NCI-H446 (cell line): ENCODE data around the gene APBA3.
"Not testable (repeated sequence)": the region's sequence is repeated elsewhere in the genome, so short reads cannot be mapped to it uniquely, and the experiment has no call there.

Source experiments
- DNase-seq, 2 experiments: peaks; one replicate each; lab custom pipeline; 2025; lab: John Stamatoyannopoulos, UW

The APBA3 gene

DNA sequence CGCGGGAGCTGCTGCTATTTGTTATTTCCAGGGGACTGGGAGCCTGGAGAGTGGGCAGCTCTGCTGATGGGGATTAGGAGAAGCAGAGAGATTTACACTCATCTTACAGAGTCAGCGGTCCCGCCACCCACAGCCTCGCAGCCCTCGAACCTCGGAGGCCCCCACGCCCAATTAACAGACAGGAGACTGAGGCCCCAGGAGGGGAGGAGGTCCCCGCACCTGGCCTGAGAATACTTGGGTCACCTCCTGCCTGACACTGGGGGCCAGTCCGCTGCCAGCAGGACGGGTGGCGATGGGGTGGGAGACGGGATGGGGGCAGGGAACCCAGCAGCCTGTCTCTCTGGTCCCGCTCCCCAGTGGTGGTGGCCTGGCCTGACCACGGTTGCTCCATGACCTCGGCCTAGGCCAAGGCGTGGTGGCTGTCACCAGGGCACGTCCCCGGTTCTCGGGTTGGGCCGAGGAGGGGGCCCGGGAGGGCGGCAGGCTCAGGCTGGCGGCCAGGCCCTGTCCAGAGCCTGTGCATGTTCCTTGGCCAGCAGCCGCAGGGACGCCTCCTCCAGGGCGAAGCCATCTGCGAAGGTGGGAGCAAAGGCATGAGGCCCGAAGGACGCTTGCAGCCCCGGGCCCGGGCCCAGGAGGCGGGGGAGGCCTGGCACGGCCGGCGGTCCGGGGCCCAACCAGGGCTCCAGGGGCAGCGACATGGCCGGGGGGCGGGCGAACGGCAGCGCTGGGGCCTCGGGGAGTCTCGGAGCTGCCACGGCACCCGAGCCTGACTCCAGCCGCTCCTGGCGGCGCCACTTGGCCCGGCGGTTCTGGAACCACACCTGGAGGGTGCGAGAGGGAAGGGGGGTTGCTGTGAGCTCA is 8.9 kb upstream of the APBA3 start:
- DNase-seq = no peak

DNA sequence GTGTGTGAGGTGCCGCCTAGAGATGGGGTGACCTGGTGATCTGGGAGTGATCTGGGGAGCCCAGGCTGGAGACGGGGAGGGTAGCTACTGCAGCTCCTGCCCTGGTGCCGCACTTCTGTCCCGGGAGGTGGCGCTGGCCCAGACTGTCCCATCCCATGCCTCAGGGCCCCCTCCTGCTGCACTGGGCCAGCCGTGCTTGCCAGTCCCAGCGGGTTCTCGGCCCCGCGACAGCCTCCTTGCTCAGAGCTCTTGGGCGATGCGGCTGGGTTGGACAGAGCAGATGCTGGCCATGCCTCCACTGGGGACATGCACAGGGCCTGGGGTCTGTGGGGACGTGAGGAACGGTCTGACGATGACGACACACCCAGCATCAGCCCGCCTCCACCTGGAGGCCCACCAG is 8.0 kb upstream of the APBA3 start:
- no peak for DNase-seq

- DNase-seq = no peak
Measured at GRCh38 chr19:3768748-3769099, 7.2 kb upstream of the APBA3 start.

DNA sequence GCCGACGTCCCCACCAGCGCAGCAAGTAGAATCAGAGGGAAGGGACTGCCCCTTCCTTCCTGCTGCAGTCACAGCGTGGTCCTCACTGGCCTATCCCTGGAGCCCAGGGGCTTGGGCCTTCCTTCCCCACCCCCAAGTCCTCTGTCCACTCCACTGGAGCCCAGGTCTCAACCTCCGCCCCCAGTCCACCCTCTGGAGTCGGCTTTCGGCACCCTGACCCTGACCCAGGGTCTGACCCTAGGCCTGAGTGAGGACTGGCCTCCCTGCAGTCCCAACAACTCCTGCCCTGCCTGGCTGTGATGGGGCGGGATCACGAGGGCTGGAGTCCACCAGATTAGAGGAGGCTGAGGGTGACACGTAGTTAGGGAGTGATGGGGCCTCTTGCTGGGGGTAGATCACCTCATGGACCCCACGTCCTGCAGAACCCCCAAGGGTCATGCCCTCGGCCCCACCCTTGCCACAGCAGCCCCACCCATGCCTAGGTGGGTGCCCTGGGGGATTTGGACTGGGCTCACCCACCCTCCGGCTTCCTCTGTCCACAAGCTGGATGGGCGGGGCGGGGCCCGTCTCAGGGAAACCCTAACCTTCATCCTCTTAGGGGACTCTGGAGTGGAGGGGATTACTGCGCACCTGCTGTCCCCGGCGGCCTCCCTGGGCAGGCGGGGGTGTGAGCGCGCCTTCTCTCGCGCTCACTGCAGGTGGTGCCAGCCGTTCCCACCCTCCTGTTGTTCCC is 6.7 kb upstream of the APBA3 start:
- no peak for DNase-seq

DNA sequence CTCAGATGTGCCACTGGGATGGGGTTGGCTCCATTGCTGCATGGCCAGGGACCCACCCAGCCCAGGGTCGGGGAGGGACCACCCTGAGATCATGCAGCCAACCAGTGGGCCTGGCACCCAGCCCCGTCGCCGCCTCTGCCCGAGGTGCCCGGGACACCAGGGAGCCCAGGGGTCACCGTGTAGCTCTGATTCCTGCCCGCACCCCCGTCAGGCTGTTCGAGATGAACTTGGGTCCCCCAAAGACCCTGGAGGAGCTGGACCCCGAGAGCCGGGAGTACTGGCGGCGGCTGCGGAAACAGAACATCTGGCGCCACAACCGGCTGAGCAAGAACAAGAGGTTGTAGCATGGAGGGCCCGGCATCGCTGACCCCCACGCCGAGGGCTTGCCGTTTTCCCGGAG is 5.6 kb upstream of the APBA3 start:
- DNase-seq = no peak

GRCh38 chr19:3766520-3766919 is 5.0 kb upstream of the APBA3 start:
- DNase-seq = no peak

- not testable (repeated sequence) for DNase-seq
Measured at GRCh38 chr19:3765757-3766156, 4.3 kb upstream of the APBA3 start.

- no peak for DNase-seq
Measured at GRCh38 chr19:3765121-3765520, 3.6 kb upstream of the APBA3 start.

DNA sequence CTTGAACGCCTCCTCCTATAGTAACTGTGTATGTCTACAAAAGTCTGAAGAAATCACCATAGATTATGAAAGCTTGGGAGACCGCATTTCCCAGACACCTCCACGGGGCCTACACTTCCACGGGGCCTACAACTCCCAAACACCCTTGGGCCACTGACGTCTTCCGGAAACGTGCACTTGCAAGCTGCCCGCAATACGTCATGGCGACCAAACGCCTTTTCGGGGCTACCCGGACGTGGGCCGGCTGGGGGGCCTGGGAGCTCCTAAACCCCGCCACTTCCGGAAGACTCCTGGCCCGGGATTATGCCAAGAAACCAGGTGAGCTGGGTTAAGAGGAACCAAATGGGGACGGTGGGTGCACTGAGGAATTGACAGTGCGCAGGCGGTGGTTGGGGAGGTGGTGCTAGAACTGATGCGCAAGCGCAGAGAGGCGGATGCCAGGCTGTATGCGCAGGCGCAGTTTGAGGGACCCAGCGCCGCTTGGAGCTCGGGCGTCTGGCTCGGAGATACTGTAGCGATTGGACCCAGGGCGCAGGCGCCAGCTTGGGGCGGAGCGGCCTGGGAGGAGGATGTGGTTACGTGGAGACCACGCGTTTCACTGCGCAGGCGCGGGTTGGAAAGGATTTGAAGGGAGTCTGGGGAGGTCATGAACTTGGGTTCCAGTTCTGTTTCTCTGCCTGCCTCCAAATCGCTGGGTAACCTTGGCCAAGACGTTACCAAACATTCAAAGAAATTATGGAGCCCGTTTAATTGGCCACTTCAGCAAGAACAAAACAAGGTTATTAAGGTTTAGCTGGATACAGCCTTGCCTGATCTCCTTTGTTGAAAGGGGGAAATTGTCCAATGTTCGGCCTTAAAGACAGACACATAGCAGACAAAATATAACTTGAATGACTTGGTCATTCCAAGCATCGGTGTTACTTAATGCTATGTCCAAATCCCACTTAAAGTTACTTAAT is 1.3 kb upstream of the APBA3 start, which contains the start of gene MRPL54:
TSS of gene MRPL54 (plus strand) at position 182 of the 959 bp plus-strand sequence. CDS start at position 201, 19 bp downstream.
- DNase-seq = peak; percentile 99 to 100

GRCh38 chr19:3762130-3762473 is 610 bp upstream of the APBA3 start:
- DNase-seq = no peak

DNA sequence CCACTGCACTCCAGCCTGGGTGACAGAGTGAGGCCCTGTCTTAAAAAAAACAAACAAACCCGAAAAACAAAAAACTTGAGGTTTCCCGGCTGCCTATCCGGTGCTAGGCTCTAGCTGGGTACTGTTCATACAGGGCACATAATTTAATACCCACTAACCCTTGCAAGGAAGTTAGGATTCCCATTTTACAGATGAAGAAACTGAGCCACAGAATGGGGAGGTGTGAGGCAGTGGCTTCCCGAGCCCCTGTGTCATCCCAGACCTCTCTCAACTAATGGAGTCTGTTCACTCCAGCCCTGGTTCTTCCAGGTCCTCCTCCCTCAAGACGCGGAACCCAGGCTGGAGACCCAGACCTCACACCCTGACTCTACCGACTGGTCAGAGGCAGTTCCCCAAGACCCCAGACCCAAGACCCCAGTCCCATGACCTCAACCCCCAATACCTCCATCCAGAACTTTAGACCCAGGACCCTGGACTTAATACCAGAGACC is 576 bp downstream of the APBA3 start:
- peak in 1 of 2 experiments; percentile 31 for DNase-seq

GRCh38 chr19:3759482-3760254 is 1.8 kb downstream of the APBA3 start:
- DNase-seq = no peak

GRCh38 chr19:3758297-3758696 is 3.2 kb downstream of the APBA3 start:
- DNase-seq = not testable (repeated sequence)

GRCh38 chr19:3757705-3758104 is 3.8 kb downstream of the APBA3 start:
- DNase-seq = not testable (repeated sequence)

GRCh38 chr19:3753631-3754410 is 7.7 kb downstream of the APBA3 start:
- no peak for DNase-seq

GRCh38 chr19:3752492-3752891 is 9.0 kb downstream of the APBA3 start:
- DNase-seq = no peak

- no peak for DNase-seq
Measured at GRCh38 chr19:3751236-3751635, 10.3 kb downstream of the APBA3 start.

- DNase-seq = no peak
Measured at GRCh38 chr19:3750211-3750610, 11.3 kb downstream of the APBA3 start.

GRCh38 chr19:3748965-3749364 is 12.5 kb downstream of the APBA3 start:
- DNase-seq = no peak

- DNase-seq = no peak
Measured at GRCh38 chr19:3746371-3747056, 15.0 kb downstream of the APBA3 start.
